Measurements from ENCODE around the gene ELP5.

- TF ChIP-seq, protein P1, sequence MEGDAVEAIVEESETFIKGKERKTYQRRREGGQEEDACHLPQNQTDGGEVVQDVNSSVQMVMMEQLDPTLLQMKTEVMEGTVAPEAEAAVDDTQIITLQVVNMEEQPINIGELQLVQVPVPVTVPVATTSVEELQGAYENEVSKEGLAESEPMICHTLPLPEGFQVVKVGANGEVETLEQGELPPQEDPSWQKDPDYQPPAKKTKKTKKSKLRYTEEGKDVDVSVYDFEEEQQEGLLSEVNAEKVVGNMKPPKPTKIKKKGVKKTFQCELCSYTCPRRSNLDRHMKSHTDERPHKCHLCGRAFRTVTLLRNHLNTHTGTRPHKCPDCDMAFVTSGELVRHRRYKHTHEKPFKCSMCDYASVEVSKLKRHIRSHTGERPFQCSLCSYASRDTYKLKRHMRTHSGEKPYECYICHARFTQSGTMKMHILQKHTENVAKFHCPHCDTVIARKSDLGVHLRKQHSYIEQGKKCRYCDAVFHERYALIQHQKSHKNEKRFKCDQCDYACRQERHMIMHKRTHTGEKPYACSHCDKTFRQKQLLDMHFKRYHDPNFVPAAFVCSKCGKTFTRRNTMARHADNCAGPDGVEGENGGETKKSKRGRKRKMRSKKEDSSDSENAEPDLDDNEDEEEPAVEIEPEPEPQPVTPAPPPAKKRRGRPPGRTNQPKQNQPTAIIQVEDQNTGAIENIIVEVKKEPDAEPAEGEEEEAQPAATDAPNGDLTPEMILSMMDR (IDR thresholded peaks at IDR 0.05 in 4 of 5, conservative IDR thresholded peaks at IDR 0.05 in 1 of 5): peak in 3 of 5 experiments; percentile 4 to 88 (median 77)
- TF ChIP-seq POLR2A (IDR thresholded peaks at IDR 0.05): peak; percentile 81 to 88
Observed at GRCh38 chr17:7234083-7234951, 17.7 kb upstream of the ELP5 start, which contains the start of gene DVL2.

Measured in gastrocnemius medialis (tissue), 4 donors.